ENCODE measurements around the gene IPO4.

IPO4 gene

GRCh38 chr14:24137529-24138395 lies 50.9 kb downstream of the IPO4 start:
- TF ChIP-seq FOXM1 (IDR thresholded peaks at IDR 0.05; ENCODE audit: borderline replicate concordance, low read depth): no peak

DNA sequence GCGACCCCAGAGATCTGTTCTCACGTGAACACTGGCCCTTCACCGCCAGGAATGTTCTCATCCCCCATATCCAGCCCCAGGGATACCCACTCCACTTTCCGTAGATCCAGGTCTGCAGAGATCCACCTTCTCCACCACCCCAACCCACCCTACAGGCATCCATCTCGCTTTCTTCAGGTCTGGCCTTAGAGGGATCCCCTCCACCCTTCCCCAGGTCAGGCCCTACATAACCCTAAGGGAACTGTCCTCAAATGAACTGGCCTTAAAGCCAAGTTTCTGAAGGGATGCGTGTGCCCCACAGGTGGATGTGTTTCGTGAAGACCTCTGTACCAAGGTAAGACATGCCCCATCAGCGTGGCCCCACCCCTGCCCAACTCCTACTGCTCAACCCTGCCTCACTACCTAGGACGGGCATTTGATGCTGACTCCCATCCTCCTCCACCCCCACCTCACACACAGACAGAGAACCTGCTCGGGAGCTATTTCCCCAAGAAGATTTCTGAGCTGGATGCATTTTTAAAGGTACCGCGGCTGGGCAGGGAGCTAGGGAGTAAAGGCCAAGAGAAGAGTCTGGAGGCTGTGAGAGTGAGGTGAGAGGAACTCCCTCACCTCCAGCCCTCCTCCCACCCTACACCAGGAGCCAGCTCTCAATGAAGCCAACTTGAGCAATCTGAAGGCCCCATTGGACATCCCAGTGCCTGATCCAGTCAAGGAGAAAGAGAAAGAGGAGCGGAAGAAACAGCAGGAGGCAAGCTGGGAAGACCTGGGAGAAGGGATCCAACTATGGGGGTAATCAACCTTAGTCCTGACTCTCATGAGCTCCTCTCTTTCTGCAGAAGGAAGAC lies 51.7 kb downstream of the IPO4 start:
- TF ChIP-seq TAF1 (IDR thresholded peaks at IDR 0.05; ENCODE audit: low read depth) (no peak), MAX (IDR thresholded peaks at IDR 0.05) (no peak), ZBTB7A (IDR thresholded peaks at IDR 0.05; ENCODE audit: low read depth) (no peak), NFIC (IDR thresholded peaks at IDR 0.05) (no peak)

DNA sequence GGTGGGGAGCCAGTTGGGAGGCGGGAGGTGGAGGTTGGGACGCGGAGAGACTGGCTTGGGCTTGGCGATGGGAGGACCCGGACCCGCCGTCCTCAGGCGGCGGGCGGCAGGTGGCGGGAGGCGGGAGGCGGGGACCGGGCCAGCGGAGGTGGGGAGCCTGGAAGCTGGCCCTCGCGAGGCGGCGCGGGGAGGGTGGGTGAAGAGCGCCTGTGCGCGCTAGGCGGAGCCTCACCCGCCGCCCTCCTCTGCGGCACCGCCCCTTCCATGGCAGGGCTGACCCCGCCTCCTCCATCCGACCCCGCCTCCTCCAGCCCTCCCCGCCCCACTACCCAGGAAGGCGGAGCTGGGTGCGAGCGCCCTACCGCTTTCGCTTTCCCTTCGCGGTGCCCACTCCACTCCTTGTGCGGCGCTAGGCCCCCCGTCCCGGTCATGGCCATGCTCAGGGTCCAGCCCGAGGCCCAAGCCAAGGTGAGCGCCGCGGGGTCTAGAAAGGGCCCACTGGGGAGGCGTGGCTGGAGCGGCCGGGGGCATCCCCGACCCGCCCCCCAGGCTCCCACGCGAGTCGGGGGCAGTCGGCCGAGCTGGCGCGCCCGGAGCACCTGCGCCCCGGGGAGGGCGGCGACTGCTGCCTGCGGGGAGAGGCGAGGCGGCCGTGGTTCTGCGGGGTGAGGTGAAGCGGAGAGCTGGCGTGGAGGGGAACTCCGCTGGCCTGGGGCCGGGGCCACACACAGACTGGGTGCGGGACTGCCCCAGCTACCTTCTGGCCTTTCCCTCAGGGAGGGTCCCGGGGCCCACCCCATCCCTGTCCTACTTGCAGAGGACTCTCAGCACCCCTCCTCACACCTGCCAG lies 52.6 kb downstream of the IPO4 start, which contains the start of gene PSME1:
PSME1 (plus strand) TSS at position 361 of the 850 bp plus-strand sequence; CDS start at position 430, 69 bp downstream.
- TF ChIP-seq, protein P1, sequence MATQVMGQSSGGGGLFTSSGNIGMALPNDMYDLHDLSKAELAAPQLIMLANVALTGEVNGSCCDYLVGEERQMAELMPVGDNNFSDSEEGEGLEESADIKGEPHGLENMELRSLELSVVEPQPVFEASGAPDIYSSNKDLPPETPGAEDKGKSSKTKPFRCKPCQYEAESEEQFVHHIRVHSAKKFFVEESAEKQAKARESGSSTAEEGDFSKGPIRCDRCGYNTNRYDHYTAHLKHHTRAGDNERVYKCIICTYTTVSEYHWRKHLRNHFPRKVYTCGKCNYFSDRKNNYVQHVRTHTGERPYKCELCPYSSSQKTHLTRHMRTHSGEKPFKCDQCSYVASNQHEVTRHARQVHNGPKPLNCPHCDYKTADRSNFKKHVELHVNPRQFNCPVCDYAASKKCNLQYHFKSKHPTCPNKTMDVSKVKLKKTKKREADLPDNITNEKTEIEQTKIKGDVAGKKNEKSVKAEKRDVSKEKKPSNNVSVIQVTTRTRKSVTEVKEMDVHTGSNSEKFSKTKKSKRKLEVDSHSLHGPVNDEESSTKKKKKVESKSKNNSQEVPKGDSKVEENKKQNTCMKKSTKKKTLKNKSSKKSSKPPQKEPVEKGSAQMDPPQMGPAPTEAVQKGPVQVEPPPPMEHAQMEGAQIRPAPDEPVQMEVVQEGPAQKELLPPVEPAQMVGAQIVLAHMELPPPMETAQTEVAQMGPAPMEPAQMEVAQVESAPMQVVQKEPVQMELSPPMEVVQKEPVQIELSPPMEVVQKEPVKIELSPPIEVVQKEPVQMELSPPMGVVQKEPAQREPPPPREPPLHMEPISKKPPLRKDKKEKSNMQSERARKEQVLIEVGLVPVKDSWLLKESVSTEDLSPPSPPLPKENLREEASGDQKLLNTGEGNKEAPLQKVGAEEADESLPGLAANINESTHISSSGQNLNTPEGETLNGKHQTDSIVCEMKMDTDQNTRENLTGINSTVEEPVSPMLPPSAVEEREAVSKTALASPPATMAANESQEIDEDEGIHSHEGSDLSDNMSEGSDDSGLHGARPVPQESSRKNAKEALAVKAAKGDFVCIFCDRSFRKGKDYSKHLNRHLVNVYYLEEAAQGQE (IDR thresholded peaks at IDR 0.05; ENCODE audit: low read depth): no peak
- TF ChIP-seq MAX (IDR thresholded peaks at IDR 0.05): peak; percentile 19; the same call in 1 of the 2 replicates
- TF ChIP-seq ZBTB7A (IDR thresholded peaks at IDR 0.05; ENCODE audit: low read depth): peak; percentile 81; the same call in 1 of the 2 replicates

- TF ChIP-seq MAX (IDR thresholded peaks at IDR 0.05): no peak
- TF ChIP-seq, protein P1 (IDR thresholded peaks at IDR 0.05; ENCODE audit: low read depth): no peak
- no peak for TF ChIP-seq CREB1 (IDR thresholded peaks at IDR 0.05; ENCODE audit: low read depth)
- TF ChIP-seq CEBPB (IDR thresholded peaks at IDR 0.05): no peak
- no peak for TF ChIP-seq YY1 (IDR thresholded peaks at IDR 0.05; ENCODE audit: low read depth)
- no peak for TF ChIP-seq FOXM1 (IDR thresholded peaks at IDR 0.05; ENCODE audit: borderline replicate concordance, low read depth)
- TF ChIP-seq, protein P2, sequence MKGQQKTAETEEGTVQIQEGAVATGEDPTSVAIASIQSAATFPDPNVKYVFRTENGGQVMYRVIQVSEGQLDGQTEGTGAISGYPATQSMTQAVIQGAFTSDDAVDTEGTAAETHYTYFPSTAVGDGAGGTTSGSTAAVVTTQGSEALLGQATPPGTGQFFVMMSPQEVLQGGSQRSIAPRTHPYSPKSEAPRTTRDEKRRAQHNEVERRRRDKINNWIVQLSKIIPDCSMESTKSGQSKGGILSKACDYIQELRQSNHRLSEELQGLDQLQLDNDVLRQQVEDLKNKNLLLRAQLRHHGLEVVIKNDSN (IDR thresholded peaks at IDR 0.05): no peak
- TF ChIP-seq RAD21 (IDR thresholded peaks at IDR 0.05; ENCODE audit: low read depth): no peak
- TF ChIP-seq ZBTB7A (IDR thresholded peaks at IDR 0.05; ENCODE audit: low read depth): no peak
- TF ChIP-seq TCF12 (IDR thresholded peaks at IDR 0.05; ENCODE audit: low read depth): no peak
- no peak for TF ChIP-seq EGR1 (IDR thresholded peaks at IDR 0.05)
- no peak for TF ChIP-seq TAF1 (IDR thresholded peaks at IDR 0.05; ENCODE audit: low read depth)
- no peak for TF ChIP-seq NFIC (IDR thresholded peaks at IDR 0.05)
- no peak for TF ChIP-seq EP300 (IDR thresholded peaks at IDR 0.05; ENCODE audit: borderline replicate concordance)
- no peak for TF ChIP-seq TEAD4 (IDR thresholded peaks at IDR 0.05)
Measured at GRCh38 chr14:24135584-24135833, 53.1 kb downstream of the IPO4 start.

DNA sequence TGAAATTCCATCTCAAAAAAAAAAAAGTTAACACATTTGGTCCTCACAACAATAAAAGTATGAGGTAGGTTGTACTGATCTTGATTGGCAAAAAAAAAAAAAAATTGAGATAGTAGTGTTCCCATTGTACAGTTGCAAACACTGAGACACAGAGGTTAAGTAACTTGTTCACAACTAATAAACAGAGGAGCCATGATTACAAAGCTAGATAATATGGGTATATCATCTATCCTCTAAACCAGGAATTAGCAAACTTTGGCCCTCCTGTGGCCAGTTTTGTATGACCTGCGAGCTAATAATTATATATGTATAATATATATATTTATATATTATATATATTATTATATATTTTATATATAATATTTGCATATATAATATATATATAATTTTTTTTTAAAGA lies 54.9 kb downstream of the IPO4 start:
- TF ChIP-seq, protein P1 (IDR thresholded peaks at IDR 0.05; ENCODE audit: low read depth): no peak
- no peak for TF ChIP-seq NFIC (IDR thresholded peaks at IDR 0.05)
- TF ChIP-seq ZBTB7A (IDR thresholded peaks at IDR 0.05; ENCODE audit: low read depth): no peak
- TF ChIP-seq FOXM1 (IDR thresholded peaks at IDR 0.05; ENCODE audit: borderline replicate concordance, low read depth): no peak
- no peak for TF ChIP-seq CREB1 (IDR thresholded peaks at IDR 0.05; ENCODE audit: low read depth)
- TF ChIP-seq YY1 (IDR thresholded peaks at IDR 0.05; ENCODE audit: low read depth): no peak
- no peak for TF ChIP-seq MAX (IDR thresholded peaks at IDR 0.05)
- TF ChIP-seq TCF12 (IDR thresholded peaks at IDR 0.05; ENCODE audit: low read depth): no peak
- no peak for TF ChIP-seq RAD21 (IDR thresholded peaks at IDR 0.05; ENCODE audit: low read depth)
- TF ChIP-seq EGR1 (IDR thresholded peaks at IDR 0.05): no peak
- no peak for TF ChIP-seq EP300 (IDR thresholded peaks at IDR 0.05; ENCODE audit: borderline replicate concordance)
